ENCODE measurements around the gene NDUFS2.
A peak's percentile ranks its signal among the peaks of the same experiment; 100 is the strongest.

The NDUFS2 gene

DNA sequence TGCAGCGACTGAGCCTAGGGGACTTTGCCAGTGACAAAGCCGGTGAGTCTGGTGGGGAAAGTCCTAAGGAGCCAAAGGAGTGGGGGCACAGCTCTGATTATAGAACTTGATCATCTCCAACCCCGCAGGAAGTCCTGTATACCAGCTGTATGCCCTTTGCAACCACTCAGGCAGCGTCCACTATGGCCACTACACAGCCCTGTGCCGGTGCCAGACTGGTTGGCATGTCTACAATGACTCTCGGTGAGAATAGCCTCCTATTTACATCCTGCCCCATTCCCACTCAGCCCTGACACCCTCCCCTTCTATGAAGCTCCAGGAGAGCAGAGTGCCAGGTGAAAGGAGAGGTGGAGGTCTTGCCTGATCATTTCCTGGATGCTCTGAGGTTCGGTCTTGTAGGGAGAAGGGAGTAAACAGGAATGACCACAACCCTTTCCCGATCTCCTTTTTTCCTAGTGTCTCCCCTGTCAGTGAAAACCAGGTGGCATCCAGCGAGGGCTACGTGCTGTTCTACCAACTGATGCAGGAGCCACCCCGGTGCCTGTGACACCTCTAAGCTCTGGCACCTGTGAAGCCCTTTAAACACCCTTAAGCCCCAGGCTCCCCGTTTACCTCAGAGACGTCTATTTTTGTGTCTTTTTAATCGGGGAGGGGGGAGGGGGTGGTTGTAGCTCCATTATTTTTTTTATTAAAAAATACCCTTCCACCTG is 37.1 kb upstream of the NDUFS2 start:
- Histone ChIP-seq H4K12ac (ENCODE audit: low read depth, low read length) (no peak overlapping the region), H2BK5ac (ENCODE audit: low read depth, low read length, poor library complexity) (no peak overlapping the region), H3K79me2 (ENCODE audit: control insufficient read depth, insufficient read depth, low read length, poor library complexity) (no peaks in the 10 kb centered on the region), H3K4ac (ENCODE audit: low read depth, low read length) (no peak overlapping the region), H4K91ac (ENCODE audit: low read depth, low read length) (no peak overlapping the region), H3K4me3 (ENCODE audit: low read depth, low read length) (no peak overlapping the region), H3K18ac (ENCODE audit: low read length) (no peak overlapping the region), H2AK5ac (ENCODE audit: low read length) (no peak overlapping the region), H3K14ac (ENCODE audit: low read length) (no peak overlapping the region), H3K79me1 (ENCODE audit: low read length) (no peaks in the 10 kb centered on the region), H3K27me3 (ENCODE audit: insufficient read depth, low read length) (no peaks in the 10 kb centered on the region), H3K4me1 (ENCODE audit: control insufficient read depth in 1 of 2, insufficient read depth in 2 of 2, low read length in 2 of 2) (peaks cover 11 to 12% of the 10 kb centered on the region in 2 experiments), H2AFZ (ENCODE audit: insufficient read depth, low read length, poor library complexity) (no peak overlapping the region), H3K27ac (ENCODE audit: low read depth, low read length) (no peak overlapping the region), H3K23ac (ENCODE audit: low read length) (no peak overlapping the region), H2BK12ac (ENCODE audit: low read length) (no peak overlapping the region), H3K9ac (ENCODE audit: low read length) (no peak overlapping the region), H3K4me2 (ENCODE audit: low read length) (peak overlapping the region; percentile 97), H2BK120ac (ENCODE audit: insufficient read depth, low read length, poor library complexity) (no peak overlapping the region), H4K8ac (ENCODE audit: low read depth, low read length) (peak overlapping the region; percentile 4), H3K36me3 (ENCODE audit: control insufficient read depth in 1 of 2, insufficient read depth in 2 of 2, low read length in 2 of 2) (peaks cover 26 to 42% of the 10 kb centered on the region in 2 experiments), H3K9me3 (ENCODE audit: insufficient read depth, low read depth, low read length) (peaks cover 2% of the 10 kb centered on the region)
- DNase-seq = no peak
- no CpG with 5 or more reads among the region's 14 CpGs for WGBS (ENCODE audit: extremely low coverage, insufficient coverage, insufficient read length)

GRCh38 chr1:161165742-161166668 is 36.2 kb upstream of the NDUFS2 start, which contains the start of gene PPOX:
PPOX (plus strand) TSS chr1:161166426; CDS start chr1:161166848, 422 bp downstream.
- Histone ChIP-seq H3K4ac (ENCODE audit: low read depth, low read length) (no peak within 1 kb of the TSS), H3K14ac (ENCODE audit: low read length) (peak within 1 kb of the TSS; percentile 65), H4K8ac (ENCODE audit: low read depth, low read length) (peak within 1 kb of the TSS; percentile 78), H3K4me2 (ENCODE audit: low read length) (peak within 1 kb of the TSS; percentile 97), H3K27me3 (ENCODE audit: insufficient read depth, low read length) (no peaks in the 10 kb centered on the region), H3K9ac (ENCODE audit: low read length) (peak within 1 kb of the TSS; percentile 84), H3K23ac (ENCODE audit: low read length) (no peak within 1 kb of the TSS), H2BK12ac (ENCODE audit: low read length) (no peak within 1 kb of the TSS), H3K79me1 (ENCODE audit: low read length) (no peaks in the 10 kb centered on the region), H2BK5ac (ENCODE audit: low read depth, low read length, poor library complexity) (peak within 1 kb of the TSS; percentile 21), H2BK120ac (ENCODE audit: insufficient read depth, low read length, poor library complexity) (no peak within 1 kb of the TSS), H3K9me3 (ENCODE audit: insufficient read depth, low read depth, low read length) (peaks cover 2% of the 10 kb centered on the region), H3K4me3 (ENCODE audit: low read depth, low read length) (peak within 1 kb of the TSS; percentile 85), H3K79me2 (ENCODE audit: control insufficient read depth, insufficient read depth, low read length, poor library complexity) (no peaks in the 10 kb centered on the region), H2AFZ (ENCODE audit: insufficient read depth, low read length, poor library complexity) (peak within 1 kb of the TSS; percentile 70), H4K12ac (ENCODE audit: low read depth, low read length) (peak within 1 kb of the TSS; percentile 34), H3K4me1 (ENCODE audit: control insufficient read depth in 1 of 2, insufficient read depth in 2 of 2, low read length in 2 of 2) (peaks cover 8 to 9% of the 10 kb centered on the region in 2 experiments), H3K27ac (ENCODE audit: low read depth, low read length) (peak within 1 kb of the TSS; percentile 29), H2AK5ac (ENCODE audit: low read length) (peak within 1 kb of the TSS; percentile 23), H3K18ac (ENCODE audit: low read length) (peak within 1 kb of the TSS; percentile 19), H4K91ac (ENCODE audit: low read depth, low read length) (peak within 1 kb of the TSS; percentile 16), H3K36me3 (ENCODE audit: control insufficient read depth in 1 of 2, insufficient read depth in 2 of 2, low read length in 2 of 2) (peaks cover 26 to 45% of the 10 kb centered on the region in 2 experiments)
- no CpG with 5 or more reads among the region's 54 CpGs for WGBS (ENCODE audit: extremely low coverage, insufficient coverage, insufficient read length)
- DNase-seq = peak; percentile 97 to 98

DNA sequence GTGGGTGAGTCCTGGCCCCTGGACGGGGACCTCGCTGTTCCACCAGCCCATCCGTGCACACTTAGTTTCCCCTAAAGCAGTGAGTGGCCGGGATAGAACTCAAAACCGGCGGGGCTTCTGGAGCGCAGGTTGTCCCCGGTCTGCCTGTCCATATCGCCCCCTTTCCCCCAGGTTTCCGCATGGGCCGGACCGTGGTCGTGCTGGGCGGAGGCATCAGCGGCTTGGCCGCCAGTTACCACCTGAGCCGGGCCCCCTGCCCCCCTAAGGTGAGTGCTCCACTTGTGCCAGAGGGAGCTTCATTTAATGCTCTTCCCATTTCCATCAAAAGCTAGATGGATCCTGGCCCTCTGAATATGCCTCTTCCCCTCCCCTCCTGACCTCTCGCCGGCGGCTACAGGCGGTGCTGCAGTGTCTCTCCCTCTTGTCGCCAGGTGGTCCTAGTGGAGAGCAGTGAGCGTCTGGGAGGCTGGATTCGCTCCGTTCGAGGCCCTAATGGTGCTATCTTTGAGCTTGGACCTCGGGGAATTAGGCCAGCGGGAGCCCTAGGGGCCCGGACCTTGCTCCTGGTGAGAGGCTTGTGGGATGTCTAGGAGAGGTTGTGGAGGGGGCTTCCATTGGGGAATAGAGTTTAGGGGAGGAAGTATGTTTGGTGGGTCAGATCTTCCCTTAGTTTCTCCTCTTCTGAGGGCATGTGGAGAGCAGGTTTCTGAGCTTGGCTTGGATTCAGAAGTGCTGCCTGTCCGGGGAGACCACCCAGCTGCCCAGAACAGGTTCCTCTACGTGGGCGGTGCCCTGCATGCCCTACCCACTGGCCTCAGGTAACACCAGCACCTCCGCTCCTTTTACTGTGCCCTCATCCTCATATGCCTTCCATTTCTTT is 35.3 kb upstream of the NDUFS2 start:
- Histone ChIP-seq H2BK12ac (ENCODE audit: low read length) (no peak overlapping the region), H3K14ac (ENCODE audit: low read length) (peak overlapping the region; percentile 65), H3K4me3 (ENCODE audit: low read depth, low read length) (peak overlapping the region; percentile 85), H3K9me3 (ENCODE audit: insufficient read depth, low read depth, low read length) (peaks cover 2% of the 10 kb centered on the region), H2AFZ (ENCODE audit: insufficient read depth, low read length, poor library complexity) (peak overlapping the region; percentile 70), H3K27me3 (ENCODE audit: insufficient read depth, low read length) (no peaks in the 10 kb centered on the region), H3K4me2 (ENCODE audit: low read length) (peak overlapping the region; percentile 97), H3K4ac (ENCODE audit: low read depth, low read length) (no peak overlapping the region), H3K79me1 (ENCODE audit: low read length) (no peaks in the 10 kb centered on the region), H4K12ac (ENCODE audit: low read depth, low read length) (peak overlapping the region; percentile 34), H4K91ac (ENCODE audit: low read depth, low read length) (peak overlapping the region; percentile 16), H3K36me3 (ENCODE audit: control insufficient read depth in 1 of 2, insufficient read depth in 2 of 2, low read length in 2 of 2) (peaks cover 27 to 44% of the 10 kb centered on the region in 2 experiments), H3K9ac (ENCODE audit: low read length) (peak overlapping the region; percentile 84), H3K79me2 (ENCODE audit: control insufficient read depth, insufficient read depth, low read length, poor library complexity) (no peaks in the 10 kb centered on the region), H3K23ac (ENCODE audit: low read length) (no peak overlapping the region), H2AK5ac (ENCODE audit: low read length) (peak overlapping the region; percentile 23), H4K8ac (ENCODE audit: low read depth, low read length) (peak overlapping the region; percentile 78), H2BK120ac (ENCODE audit: insufficient read depth, low read length, poor library complexity) (no peak overlapping the region), H3K27ac (ENCODE audit: low read depth, low read length) (peak overlapping the region; percentile 7), H2BK5ac (ENCODE audit: low read depth, low read length, poor library complexity) (no peak overlapping the region), H3K18ac (ENCODE audit: low read length) (peak overlapping the region; percentile 19), H3K4me1 (ENCODE audit: control insufficient read depth in 1 of 2, insufficient read depth in 2 of 2, low read length in 2 of 2) (peaks cover 8 to 9% of the 10 kb centered on the region in 2 experiments)
- WGBS (ENCODE audit: extremely low coverage, insufficient coverage, insufficient read length) = no CpG with 5 or more reads among the region's 33 CpGs
- DNase-seq = peak in 1 of 2 donors; percentile 16

- WGBS (ENCODE audit: extremely low coverage, insufficient coverage, insufficient read length) = no CpG with 5 or more reads among the region's 9 CpGs
- H2BK120ac ChIP-seq (ENCODE audit: insufficient read depth, low read length, poor library complexity) = no peak overlapping the region
- H3K4ac ChIP-seq (ENCODE audit: low read depth, low read length) = no peak overlapping the region
- no peak overlapping the region for H3K23ac ChIP-seq (ENCODE audit: low read length)
- no peak overlapping the region for H2AK5ac ChIP-seq (ENCODE audit: low read length)
- H4K12ac ChIP-seq (ENCODE audit: low read depth, low read length) = no peak overlapping the region
- H3K27me3 ChIP-seq (ENCODE audit: insufficient read depth, low read length) = no peaks in the 10 kb centered on the region
- H3K27ac ChIP-seq (ENCODE audit: low read depth, low read length) = no peak overlapping the region
- peaks cover 8 to 9% of the 10 kb centered on the region in 2 experiments for H3K4me1 ChIP-seq (ENCODE audit: control insufficient read depth in 1 of 2, insufficient read depth in 2 of 2, low read length in 2 of 2)
- H4K91ac ChIP-seq (ENCODE audit: low read depth, low read length) = no peak overlapping the region
- no peak for DNase-seq
- no peak overlapping the region for H4K8ac ChIP-seq (ENCODE audit: low read depth, low read length)
- no peak overlapping the region for H3K4me3 ChIP-seq (ENCODE audit: low read depth, low read length)
- no peak overlapping the region for H3K4me2 ChIP-seq (ENCODE audit: low read length)
- peaks cover 2% of the 10 kb centered on the region for H3K9me3 ChIP-seq (ENCODE audit: insufficient read depth, low read depth, low read length)
- H3K14ac ChIP-seq (ENCODE audit: low read length) = no peak overlapping the region
- H2BK5ac ChIP-seq (ENCODE audit: low read depth, low read length, poor library complexity) = no peak overlapping the region
- no peak overlapping the region for H3K9ac ChIP-seq (ENCODE audit: low read length)
- H3K36me3 ChIP-seq (ENCODE audit: control insufficient read depth in 1 of 2, insufficient read depth in 2 of 2, low read length in 2 of 2) = peaks cover 37 to 47% of the 10 kb centered on the region in 2 experiments
- no peak overlapping the region for H2BK12ac ChIP-seq (ENCODE audit: low read length)
- no peak overlapping the region for H3K18ac ChIP-seq (ENCODE audit: low read length)
- H3K79me1 ChIP-seq (ENCODE audit: low read length) = no peaks in the 10 kb centered on the region
- H3K79me2 ChIP-seq (ENCODE audit: control insufficient read depth, insufficient read depth, low read length, poor library complexity) = no peaks in the 10 kb centered on the region
- H2AFZ ChIP-seq (ENCODE audit: insufficient read depth, low read length, poor library complexity) = no peak overlapping the region
Observed at GRCh38 chr1:161168906-161169305, 33.3 kb upstream of the NDUFS2 start.
